Panc1 (cell line): ENCODE measurements around the gene PPP3CB. TPM values are rescaled to one million over a fixed set of nuclear protein-coding genes. Genes with fewer than 3 reads are reported as not detected.

Experiments used
- ATAC-seq: fragments of 200-7000 bp; cut with Tn5 transposase; 2 replicates; pipeline ENCODE4 v1.9.1; 2020; ENCODE audit warnings: mild to moderate bottlenecking, moderate library complexity
- BruUV-seq: library from RNA; stranded (reverse); fragments of 400-500 nt; replicated peaks from 2 replicates; lab custom pipeline; 2021; lab: Mats Ljungman, UMichigan
- CTCF ChIA-PET: fragments of 300-600 bp; sonication (Branson Sonifier 250); formaldehyde crosslinking; loops from one replicate; lab custom pipeline; 2022; ENCODE audit warnings: antibody characterized with exemption; lab: Charles Lee
- POLR2A ChIA-PET: fragments of 300-600 bp; sonication (Branson Sonifier 250); formaldehyde crosslinking; loops from one replicate; lab custom pipeline; 2022; ENCODE audit warnings: antibody characterized with exemption; lab: Charles Lee
- DNase-seq: peaks from one replicate; pipeline ENCODE4 v3.0.0-alpha.2; 2010; ENCODE audit warnings: low read depth, low spot score
- H3K27ac ChIP-seq: 2 replicates; pipeline ENCODE4 v1.5.1; 2011; ENCODE audit warnings: mild to moderate bottlenecking, low read length, inconsistent platforms
- H3K27me3 ChIP-seq: fragments of 200-500 bp; sonication (Bioruptor generic); 2 replicates; pipeline ENCODE4 v1.6.0; 2014; ENCODE audit warnings: low read length, inconsistent platforms; ENCODE audit not compliant: control insufficient read depth, insufficient read depth
- H3K36me3 ChIP-seq: fragments of 200-500 bp; sonication (Bioruptor generic); 2 replicates; pipeline ENCODE4 v1.5.1; 2014; ENCODE audit warnings: inconsistent platforms, mild to moderate bottlenecking, low read length, moderate library complexity; ENCODE audit not compliant: control insufficient read depth, insufficient read depth
- H3K4me1 ChIP-seq: 2 replicates; pipeline ENCODE4 v1.5.1; 2011; ENCODE audit warnings: inconsistent platforms, mild to moderate bottlenecking, low read length, moderate library complexity; ENCODE audit not compliant: control insufficient read depth, insufficient read depth
- H3K4me3 ChIP-seq, 2 experiments: 2 replicates each; pipeline ENCODE4 v1.5.1; 2011 to 2012; ENCODE audit warnings: low read depth in 2 of 2, low read length in 2 of 2, mild to moderate bottlenecking in 2 of 2, inconsistent platforms in 1 of 2, moderate library complexity in 1 of 2
- H3K9me3 ChIP-seq: fragments of 200-500 bp; sonication (Bioruptor generic); 2 replicates; pipeline ENCODE4 v1.5.1; 2014; ENCODE audit warnings: low read depth, mild to moderate bottlenecking, inconsistent platforms, low read length, moderate library complexity; ENCODE audit not compliant: control insufficient read depth, insufficient read depth
- POLR2AphosphoS5 ChIP-seq: IDR thresholded peaks from 2 replicates; pipeline ENCODE4 v1.6.1; 2012; ENCODE audit warnings: mild to moderate bottlenecking, low read depth, low read length, moderate library complexity
- SIN3A ChIP-seq: IDR thresholded peaks from 2 replicates; pipeline ENCODE4 v1.6.1; 2012; ENCODE audit warnings: low read depth, mild to moderate bottlenecking, low read length, moderate library complexity, borderline replicate concordance; ENCODE audit not compliant: insufficient read depth
- TCF7L2 ChIP-seq: IDR thresholded peaks from 2 replicates; pipeline ENCODE4 v1.6.1; 2011; ENCODE audit warnings: mild to moderate bottlenecking, low read depth, low read length, inconsistent platforms
- in situ Hi-C: cut with HindIII; loops from 2 replicates; pipeline ENCODE4 v1.10.0; 2016; ENCODE audit warnings: low sequenced_read_pairs, low pct_unique_long_range_greater_than_20kb
- intact Hi-C: fragments of 100-400 bp; cut with micrococcal nuclease; formaldehyde crosslinking; loops from one replicate; pipeline ENCODE4 v1.10.0; 2022; ENCODE audit not compliant: unreplicated experiment
- total RNA-seq: library from RNA; stranded (reverse); gene quantifications from one replicate; pipeline ENCODE4 v1.2.1, GENCODE V29; 2021; ENCODE audit not compliant: unreplicated experiment
- TF ChIP-seq, protein P1 (sequence below), 2 experiments: IDR thresholded peaks; 2 replicates each; pipeline ENCODE4 v1.6.1; 2011 to 2012; ENCODE audit warnings: low read depth in 2 of 2, control low read depth in 1 of 2, low read length in 1 of 2, mild to moderate bottlenecking in 1 of 2, moderate library complexity in 1 of 2; ENCODE audit not compliant: insufficient read depth in 1 of 2
- TF ChIP-seq, protein P2 (sequence below): fragments of 450-650 bp; IDR thresholded peaks from 2 replicates; pipeline ENCODE4 v1.5.1; 2017; ENCODE audit warnings: mild to moderate bottlenecking

The PPP3CB gene
- total RNA-seq, 1 experiment from 2014 or later: 34.8 TPM

DNA sequence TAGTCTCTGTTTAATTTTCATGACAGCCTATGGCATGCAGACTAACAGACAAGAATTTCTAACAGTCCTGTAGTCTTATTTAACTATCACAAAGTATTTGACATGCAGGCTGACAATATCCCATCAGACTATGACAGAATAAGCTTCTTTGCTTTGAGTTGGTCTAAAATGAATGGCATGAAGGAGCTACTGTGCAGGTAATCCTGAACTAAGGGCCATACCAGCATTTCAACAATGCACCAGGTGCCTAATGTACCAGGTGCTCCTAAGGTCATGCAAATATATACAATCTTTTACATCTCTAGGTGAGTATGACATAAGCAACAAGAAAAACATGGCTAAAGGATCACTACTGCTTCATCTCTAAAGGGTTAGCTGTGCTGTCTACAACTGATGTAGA, 48.9 kb downstream of the PPP3CB start:
- Histone ChIP-seq H3K27ac (no peak overlapping the region), H3K4me3 (no peak overlapping the region), H3K27me3 (no peaks in the 10 kb centered on the region), H3K4me1 (no peaks in the 10 kb centered on the region), H3K36me3 (peaks cover 2% of the 10 kb centered on the region; the same call in 1 of the 2 replicates), H3K9me3 (no peaks in the 10 kb centered on the region)
- in situ Hi-C loops (no loop called here), intact Hi-C loops (no loop called here)
- DNase-seq (no peak), ATAC-seq (no peak)
- ChIA-PET POLR2A (no interaction called here), CTCF (no interaction called here)
- no TSS peak for BruUV-seq
- TF ChIP-seq TCF7L2: no peak
- TF ChIP-seq POLR2AphosphoS5: no peak
- TF ChIP-seq, protein P1, sequence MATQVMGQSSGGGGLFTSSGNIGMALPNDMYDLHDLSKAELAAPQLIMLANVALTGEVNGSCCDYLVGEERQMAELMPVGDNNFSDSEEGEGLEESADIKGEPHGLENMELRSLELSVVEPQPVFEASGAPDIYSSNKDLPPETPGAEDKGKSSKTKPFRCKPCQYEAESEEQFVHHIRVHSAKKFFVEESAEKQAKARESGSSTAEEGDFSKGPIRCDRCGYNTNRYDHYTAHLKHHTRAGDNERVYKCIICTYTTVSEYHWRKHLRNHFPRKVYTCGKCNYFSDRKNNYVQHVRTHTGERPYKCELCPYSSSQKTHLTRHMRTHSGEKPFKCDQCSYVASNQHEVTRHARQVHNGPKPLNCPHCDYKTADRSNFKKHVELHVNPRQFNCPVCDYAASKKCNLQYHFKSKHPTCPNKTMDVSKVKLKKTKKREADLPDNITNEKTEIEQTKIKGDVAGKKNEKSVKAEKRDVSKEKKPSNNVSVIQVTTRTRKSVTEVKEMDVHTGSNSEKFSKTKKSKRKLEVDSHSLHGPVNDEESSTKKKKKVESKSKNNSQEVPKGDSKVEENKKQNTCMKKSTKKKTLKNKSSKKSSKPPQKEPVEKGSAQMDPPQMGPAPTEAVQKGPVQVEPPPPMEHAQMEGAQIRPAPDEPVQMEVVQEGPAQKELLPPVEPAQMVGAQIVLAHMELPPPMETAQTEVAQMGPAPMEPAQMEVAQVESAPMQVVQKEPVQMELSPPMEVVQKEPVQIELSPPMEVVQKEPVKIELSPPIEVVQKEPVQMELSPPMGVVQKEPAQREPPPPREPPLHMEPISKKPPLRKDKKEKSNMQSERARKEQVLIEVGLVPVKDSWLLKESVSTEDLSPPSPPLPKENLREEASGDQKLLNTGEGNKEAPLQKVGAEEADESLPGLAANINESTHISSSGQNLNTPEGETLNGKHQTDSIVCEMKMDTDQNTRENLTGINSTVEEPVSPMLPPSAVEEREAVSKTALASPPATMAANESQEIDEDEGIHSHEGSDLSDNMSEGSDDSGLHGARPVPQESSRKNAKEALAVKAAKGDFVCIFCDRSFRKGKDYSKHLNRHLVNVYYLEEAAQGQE (IDR thresholded peaks at IDR 0.05; ENCODE audit: insufficient read depth in 1 of 2, low read depth in 2 of 2, low read length in 1 of 2): no peak
- TF ChIP-seq, protein P2, sequence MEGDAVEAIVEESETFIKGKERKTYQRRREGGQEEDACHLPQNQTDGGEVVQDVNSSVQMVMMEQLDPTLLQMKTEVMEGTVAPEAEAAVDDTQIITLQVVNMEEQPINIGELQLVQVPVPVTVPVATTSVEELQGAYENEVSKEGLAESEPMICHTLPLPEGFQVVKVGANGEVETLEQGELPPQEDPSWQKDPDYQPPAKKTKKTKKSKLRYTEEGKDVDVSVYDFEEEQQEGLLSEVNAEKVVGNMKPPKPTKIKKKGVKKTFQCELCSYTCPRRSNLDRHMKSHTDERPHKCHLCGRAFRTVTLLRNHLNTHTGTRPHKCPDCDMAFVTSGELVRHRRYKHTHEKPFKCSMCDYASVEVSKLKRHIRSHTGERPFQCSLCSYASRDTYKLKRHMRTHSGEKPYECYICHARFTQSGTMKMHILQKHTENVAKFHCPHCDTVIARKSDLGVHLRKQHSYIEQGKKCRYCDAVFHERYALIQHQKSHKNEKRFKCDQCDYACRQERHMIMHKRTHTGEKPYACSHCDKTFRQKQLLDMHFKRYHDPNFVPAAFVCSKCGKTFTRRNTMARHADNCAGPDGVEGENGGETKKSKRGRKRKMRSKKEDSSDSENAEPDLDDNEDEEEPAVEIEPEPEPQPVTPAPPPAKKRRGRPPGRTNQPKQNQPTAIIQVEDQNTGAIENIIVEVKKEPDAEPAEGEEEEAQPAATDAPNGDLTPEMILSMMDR: no peak
- TF ChIP-seq SIN3A: no peak

DNA sequence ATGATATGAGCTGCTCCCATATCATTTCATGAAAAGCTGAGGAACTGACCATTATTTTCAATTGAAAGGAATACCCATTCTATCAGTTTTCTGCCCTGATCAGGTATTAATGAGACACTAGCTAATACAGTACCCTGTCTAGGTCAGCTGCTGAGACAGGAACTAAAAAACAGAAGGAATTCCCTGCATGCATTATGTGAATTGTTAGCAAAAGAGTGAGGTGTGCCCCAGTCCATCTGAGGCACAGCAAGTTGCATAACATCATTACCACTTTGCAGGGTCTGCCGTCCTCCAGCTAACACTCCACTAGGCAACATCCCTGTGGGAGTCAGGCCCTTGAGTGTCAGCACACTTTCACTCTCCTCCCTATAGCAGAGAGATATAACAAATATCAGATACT, 51.4 kb downstream of the PPP3CB start:
- CTCF ChIA-PET: no interaction called here
- no peak for ATAC-seq
- Histone ChIP-seq H3K36me3 (no peaks in the 10 kb centered on the region; the same call in 1 of the 2 replicates), H3K4me1 (no peaks in the 10 kb centered on the region), H3K4me3 (no peak overlapping the region), H3K9me3 (no peaks in the 10 kb centered on the region), H3K27ac (no peak overlapping the region), H3K27me3 (no peaks in the 10 kb centered on the region)
- no peak for TF ChIP-seq SIN3A
- TF ChIP-seq, protein P1 (IDR thresholded peaks at IDR 0.05; ENCODE audit: insufficient read depth in 1 of 2, low read depth in 2 of 2, low read length in 1 of 2): no peak
- TF ChIP-seq, protein P2: no peak
- TF ChIP-seq POLR2AphosphoS5: no peak
- TF ChIP-seq TCF7L2: no peak
- POLR2A ChIA-PET: no interaction called here
- intact Hi-C loops: no loop called here
- no TSS peak for BruUV-seq
- in situ Hi-C loops: no loop called here
- DNase-seq: no peak
